SK-N-MC (cell line): ENCODE results near the gene SPATA20.

ENCODE experiments used
- DNase-seq: peaks from one replicate; pipeline ENCODE4 v3.0.0-alpha.2; 2011; ENCODE audit warnings: low read depth, low spot score
- H3K27ac ChIP-seq: fragments of 200-600 bp; sonication (generic); 2 replicates; pipeline ENCODE4 v1.5.1; 2016; ENCODE audit warnings: mixed run types
- H3K36me3 ChIP-seq: fragments of 200-600 bp; sonication (generic); 2 replicates; pipeline ENCODE4 v1.6.1; 2017; ENCODE audit warnings: antibody characterized with exemption, low read length, mixed read lengths; ENCODE audit not compliant: insufficient read depth
- H3K4me3 ChIP-seq: fragments of 200-600 bp; sonication (generic); 2 replicates; pipeline ENCODE4 v1.5.1; 2016
- H3K9ac ChIP-seq: fragments of 200-600 bp; sonication (generic); 2 replicates; pipeline ENCODE4 v1.8.0; 2017; ENCODE audit warnings: mixed run types, mixed read lengths; ENCODE audit not compliant: insufficient read length
- H3K9me3 ChIP-seq: fragments of 200-600 bp; sonication (generic); 2 replicates; pipeline ENCODE4 v1.6.1; 2017; ENCODE audit warnings: low read depth, mild to moderate bottlenecking, antibody characterized with exemption, low read length, moderate library complexity, mixed read lengths
- EZH2 ChIP-seq: fragments of 200-600 bp; sonication (generic); IDR thresholded peaks from one replicate; pipeline ENCODE4 v1.6.1; 2017; ENCODE audit warnings: antibody characterized with exemption
- FOXP2 ChIP-seq: optimal IDR thresholded peaks from 2 replicates; pipeline ENCODE3; 2011; ENCODE audit warnings: mild to moderate bottlenecking, moderate library complexity; ENCODE audit not compliant: insufficient read depth; ENCODE audit errors: extremely low read length, control extremely low read depth
- POLR2AphosphoS5 ChIP-seq: IDR thresholded peaks from 2 replicates; pipeline ENCODE4 v1.6.1; 2012; ENCODE audit warnings: mild to moderate bottlenecking, low read depth, low read length, borderline replicate concordance

The SPATA20 gene

GRCh38 chr17:50534979-50535326, 12.0 kb upstream of the SPATA20 start:
- H3K4me3 ChIP-seq, result no peak overlapping the region
- no peak for TF ChIP-seq EZH2
- no peak for TF ChIP-seq FOXP2
- no peak for TF ChIP-seq POLR2AphosphoS5
- H3K9me3 ChIP-seq, result no peaks in the 10 kb centered on the region
- H3K9ac ChIP-seq, result no peak overlapping the region
- no peak overlapping the region for H3K27ac ChIP-seq
- no peak for DNase-seq
- H3K36me3 ChIP-seq, result no peaks in the 10 kb centered on the region

GRCh38 chr17:50535407-50535806, 11.6 kb upstream of the SPATA20 start:
- no peak overlapping the region for H3K27ac ChIP-seq
- DNase-seq, result no peak
- H3K4me3 ChIP-seq, result no peak overlapping the region
- H3K36me3 ChIP-seq, result no peaks in the 10 kb centered on the region
- H3K9me3 ChIP-seq, result no peaks in the 10 kb centered on the region
- H3K9ac ChIP-seq, result no peak overlapping the region
- TF ChIP-seq POLR2AphosphoS5 (no peak), EZH2 (no peak), FOXP2 (no peak)

DNA sequence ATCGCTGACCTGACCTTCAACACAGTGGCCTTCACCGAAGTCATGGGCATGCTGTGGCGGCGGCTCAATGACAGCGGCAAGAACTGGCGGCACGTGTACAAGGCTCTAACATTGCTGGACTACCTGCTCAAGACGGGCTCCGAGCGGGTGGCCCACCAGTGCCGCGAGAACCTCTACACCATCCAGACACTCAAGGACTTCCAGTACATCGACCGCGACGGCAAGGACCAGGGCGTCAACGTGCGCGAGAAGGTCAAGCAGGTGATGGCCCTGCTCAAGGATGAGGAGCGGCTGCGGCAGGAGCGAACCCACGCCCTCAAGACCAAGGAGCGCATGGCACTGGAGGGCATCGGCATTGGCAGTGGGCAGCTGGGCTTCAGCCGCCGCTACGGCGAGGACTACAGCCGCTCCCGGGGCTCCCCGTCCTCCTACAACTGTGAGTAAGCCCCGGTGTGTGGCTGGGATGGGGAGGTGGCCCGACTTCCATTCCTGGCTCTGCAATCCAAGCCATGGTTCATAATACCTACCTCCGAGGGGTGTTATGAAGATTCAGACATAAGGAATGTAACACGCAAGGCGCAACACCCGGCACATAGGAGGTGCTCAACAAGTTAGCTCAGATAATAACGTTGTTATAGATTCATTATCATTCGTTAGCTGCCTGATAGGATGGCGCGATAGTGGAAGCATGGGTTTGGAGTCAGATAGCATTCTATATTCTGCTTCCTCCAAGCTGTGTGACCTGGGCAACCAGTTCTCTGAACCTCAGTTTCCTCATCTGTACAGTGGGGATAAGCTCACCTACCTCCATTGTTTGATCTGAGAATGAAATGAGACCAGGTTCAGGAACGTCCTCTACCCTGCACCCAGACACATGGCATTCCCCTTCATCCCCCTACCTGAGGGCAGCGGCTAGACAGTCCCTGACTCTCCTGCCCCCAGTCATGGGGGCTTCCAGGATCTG, 10.0 kb upstream of the SPATA20 start:
- no peaks in the 10 kb centered on the region for H3K36me3 ChIP-seq
- H3K9ac ChIP-seq, result no peak overlapping the region
- no peak overlapping the region for H3K27ac ChIP-seq
- no peak overlapping the region for H3K4me3 ChIP-seq
- H3K9me3 ChIP-seq, result no peaks in the 10 kb centered on the region
- no peak for DNase-seq
- TF ChIP-seq FOXP2 (no peak), EZH2 (no peak), POLR2AphosphoS5 (no peak)

DNA sequence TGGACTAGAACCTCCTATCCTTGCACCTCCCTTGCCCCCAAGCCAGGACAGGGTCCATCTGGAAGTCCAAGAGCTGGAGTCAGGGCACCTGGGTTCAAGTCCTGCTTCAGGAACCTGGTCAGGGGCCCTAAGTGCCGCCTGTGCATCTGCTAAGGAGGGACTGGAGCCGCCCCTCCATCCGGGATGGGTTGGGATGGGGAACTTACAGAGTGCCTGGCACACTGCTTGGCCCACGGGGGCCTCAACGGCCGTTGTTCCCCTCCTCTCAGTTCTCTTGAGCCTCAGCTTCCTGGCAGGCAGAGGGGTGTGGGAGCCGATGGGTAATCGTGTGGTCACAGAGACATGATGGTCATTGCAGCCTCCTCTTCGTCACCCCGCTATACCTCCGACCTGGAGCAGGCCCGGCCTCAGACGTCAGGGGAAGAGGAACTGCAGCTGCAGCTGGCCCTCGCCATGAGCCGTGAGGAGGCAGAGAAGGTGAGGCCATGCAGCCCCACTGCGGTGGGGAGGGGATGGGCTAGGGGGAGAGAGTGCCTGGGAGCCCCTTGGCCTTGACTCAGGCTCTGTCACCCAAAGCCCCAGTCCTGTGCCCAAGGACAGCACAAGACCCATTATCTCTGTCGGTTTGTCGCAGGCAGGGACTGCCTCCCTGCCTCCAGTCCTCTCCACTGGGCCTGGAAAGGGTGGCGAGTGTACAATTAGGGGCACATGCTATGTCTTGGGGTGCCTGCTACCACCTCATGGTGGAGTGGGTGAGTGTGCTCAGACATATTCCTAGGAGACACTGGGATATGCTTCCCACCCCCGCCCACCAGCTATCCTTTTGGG, 9.0 kb upstream of the SPATA20 start:
- no peaks in the 10 kb centered on the region for H3K9me3 ChIP-seq
- TF ChIP-seq EZH2 (no peak), POLR2AphosphoS5 (no peak), FOXP2 (no peak)
- no peak overlapping the region for H3K4me3 ChIP-seq
- H3K9ac ChIP-seq, result no peak overlapping the region
- H3K36me3 ChIP-seq, result no peaks in the 10 kb centered on the region
- H3K27ac ChIP-seq, result no peak overlapping the region
- no peak for DNase-seq

GRCh38 chr17:50538549-50539410, 8.2 kb upstream of the SPATA20 start:
- Histone ChIP-seq H3K9me3 (no peaks in the 10 kb centered on the region), H3K4me3 (no peak overlapping the region), H3K27ac (no peak overlapping the region), H3K9ac (no peak overlapping the region), H3K36me3 (no peaks in the 10 kb centered on the region)
- no peak for DNase-seq
- no peak for TF ChIP-seq POLR2AphosphoS5
- no peak for TF ChIP-seq EZH2
- TF ChIP-seq FOXP2, result no peak

- H3K9me3 ChIP-seq, result no peaks in the 10 kb centered on the region
- H3K9ac ChIP-seq, result no peak overlapping the region
- no peaks in the 10 kb centered on the region for H3K36me3 ChIP-seq
- DNase-seq, result no peak
- no peak overlapping the region for H3K27ac ChIP-seq
- TF ChIP-seq POLR2AphosphoS5, result no peak
- TF ChIP-seq EZH2, result no peak
- TF ChIP-seq FOXP2, result no peak
- H3K4me3 ChIP-seq, result no peak overlapping the region
These were observed 7.0 kb upstream of the SPATA20 start for GRCh38 chr17:50539762-50540559.

GRCh38 chr17:50540560-50541401, 6.2 kb upstream of the SPATA20 start:
- Histone ChIP-seq H3K4me3 (no peak overlapping the region), H3K36me3 (no peaks in the 10 kb centered on the region), H3K27ac (no peak overlapping the region), H3K9me3 (no peaks in the 10 kb centered on the region), H3K9ac (no peak overlapping the region)
- TF ChIP-seq POLR2AphosphoS5, result no peak
- no peak for TF ChIP-seq EZH2
- no peak for TF ChIP-seq FOXP2
- DNase-seq, result no peak
